Amniotic stem cell (primary cell): ENCODE measurements around the gene ALPL.
A peak's percentile ranks its signal among the peaks of the same experiment; 100 is the strongest.
"Not testable (repeated sequence)": the region's sequence is repeated elsewhere in the genome, so short reads cannot be mapped to it uniquely, and the experiment has no call there.

Experiments
- DNase-seq: peaks from one replicate; lab custom pipeline; 2025; lab: John Stamatoyannopoulos, UW

Gene ALPL

DNA sequence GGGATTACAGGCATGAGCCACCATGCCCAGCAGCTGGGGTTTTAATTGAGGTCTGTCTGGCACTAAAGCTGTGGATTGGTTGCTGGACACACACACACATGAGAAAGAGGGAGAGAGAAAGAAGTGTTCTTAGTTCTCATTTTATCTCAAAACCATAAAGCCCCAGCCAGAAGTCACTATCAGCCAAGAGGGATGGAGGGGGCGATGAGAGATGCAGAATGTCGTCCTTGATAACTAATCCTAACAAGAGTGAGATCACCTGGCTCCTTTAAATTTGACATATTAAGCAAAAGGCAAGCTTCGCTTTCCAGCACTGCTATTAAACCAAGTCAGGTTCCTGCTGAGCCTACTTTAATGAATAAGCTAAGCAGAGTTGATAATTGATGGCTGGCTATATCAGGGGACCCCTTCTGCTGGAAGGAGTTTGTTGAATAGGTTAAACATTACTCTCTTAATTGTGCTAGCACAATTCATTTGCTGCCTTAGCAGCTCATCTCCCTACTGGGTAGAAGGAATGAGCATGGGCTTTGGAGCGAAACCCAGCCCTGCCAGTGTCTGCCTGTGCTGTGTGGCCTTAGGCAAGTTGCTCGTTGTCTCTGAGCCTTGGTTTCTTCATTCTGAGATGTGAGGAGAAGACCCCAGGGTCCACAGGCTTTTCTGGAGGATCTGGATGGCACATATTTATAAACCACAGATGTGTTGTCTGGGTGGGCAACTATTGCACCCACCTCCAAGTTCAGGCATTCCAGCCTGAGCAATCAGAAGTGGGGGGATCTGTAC is 50.8 kb downstream of the ALPL start:
- no peak for DNase-seq

DNA sequence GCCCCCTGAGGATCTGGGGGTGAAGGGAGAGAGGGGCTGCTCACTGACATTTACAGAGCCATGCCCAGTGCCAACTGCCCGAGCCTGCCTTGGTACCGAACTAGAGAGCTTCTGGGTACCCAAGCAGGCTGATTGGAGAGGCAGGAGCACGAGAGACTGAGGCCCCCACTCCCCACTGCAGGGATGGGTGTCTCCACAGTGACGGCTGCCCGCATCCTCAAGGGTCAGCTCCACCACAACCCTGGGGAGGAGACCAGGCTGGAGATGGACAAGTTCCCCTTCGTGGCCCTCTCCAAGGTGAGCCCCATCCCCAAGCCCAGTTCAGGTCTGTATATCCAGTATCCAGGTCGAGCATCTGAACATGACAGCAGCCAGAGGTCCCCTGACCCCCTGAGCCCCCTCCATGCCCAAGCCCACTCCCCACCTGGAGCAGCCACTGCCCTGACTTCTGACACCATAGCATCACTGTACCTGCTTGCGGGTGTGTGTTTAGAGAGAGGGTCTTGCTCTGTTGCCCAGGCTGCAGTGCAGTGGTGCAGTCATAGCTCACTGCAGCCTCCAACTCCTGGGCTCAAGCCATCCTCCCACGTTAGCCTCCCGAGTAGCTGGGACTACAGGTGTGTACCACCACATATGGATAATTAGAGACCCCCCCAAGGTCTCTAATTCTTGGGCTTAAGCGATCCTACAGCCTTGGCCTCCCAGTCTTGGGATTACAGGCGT is 51.9 kb downstream of the ALPL start:
- no peak for DNase-seq

DNA sequence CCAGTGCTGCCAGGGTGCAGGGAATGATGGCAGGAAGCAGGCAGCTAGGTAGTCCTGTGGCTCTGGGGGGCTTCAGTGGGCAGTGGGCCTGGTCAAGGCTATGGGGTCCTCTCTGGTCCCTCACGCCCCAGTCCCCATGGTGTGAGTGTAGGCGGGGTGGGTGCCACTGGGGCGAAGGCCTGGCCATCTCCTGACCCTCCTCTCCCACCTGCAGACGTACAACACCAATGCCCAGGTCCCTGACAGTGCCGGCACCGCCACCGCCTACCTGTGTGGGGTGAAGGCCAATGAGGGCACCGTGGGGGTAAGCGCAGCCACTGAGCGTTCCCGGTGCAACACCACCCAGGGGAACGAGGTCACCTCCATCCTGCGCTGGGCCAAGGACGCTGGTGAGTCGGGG is 53.7 kb downstream of the ALPL start:
- no peak for DNase-seq

DNA sequence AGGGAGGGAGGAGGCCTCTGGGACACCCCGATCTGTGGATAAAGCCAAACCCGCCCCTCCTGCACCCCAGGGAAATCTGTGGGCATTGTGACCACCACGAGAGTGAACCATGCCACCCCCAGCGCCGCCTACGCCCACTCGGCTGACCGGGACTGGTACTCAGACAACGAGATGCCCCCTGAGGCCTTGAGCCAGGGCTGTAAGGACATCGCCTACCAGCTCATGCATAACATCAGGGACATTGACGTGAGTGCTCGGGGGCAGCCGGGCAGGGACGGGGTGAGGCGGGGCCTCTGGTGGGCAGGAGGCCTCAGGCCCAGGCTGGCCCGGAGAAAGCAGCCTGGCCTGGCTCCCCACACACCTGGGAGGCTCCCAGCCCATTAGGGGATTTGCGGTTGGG is 54.7 kb downstream of the ALPL start:
- DNase-seq, result no peak

DNA sequence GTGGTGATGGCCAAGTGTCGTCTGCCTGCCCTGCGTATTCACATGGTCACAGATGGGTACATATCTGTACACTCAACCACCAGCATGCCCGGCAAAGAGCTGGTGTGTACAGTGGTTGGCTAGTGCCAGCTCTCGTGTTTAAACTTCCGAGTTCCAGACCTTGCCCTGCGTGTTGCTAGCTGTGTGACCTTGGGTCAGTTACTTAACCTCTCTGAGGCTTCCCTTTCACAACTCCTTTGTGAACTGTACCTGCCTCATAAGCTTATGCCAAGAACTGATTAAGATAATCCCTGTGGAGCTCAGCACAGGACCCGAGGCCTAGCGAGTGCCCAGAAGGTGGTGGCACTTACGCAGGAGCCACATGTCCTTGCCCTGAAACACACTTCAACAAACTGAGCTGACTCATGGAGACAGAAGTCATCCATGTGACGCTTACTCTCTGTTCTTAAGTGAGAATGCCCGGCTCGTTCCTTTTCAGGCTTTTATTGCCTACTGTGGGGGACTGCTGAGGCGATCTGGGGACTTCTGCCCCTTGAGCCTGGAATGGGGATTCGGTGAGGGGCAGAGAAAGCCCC is 55.4 kb downstream of the ALPL start:
- no peak for DNase-seq

DNA sequence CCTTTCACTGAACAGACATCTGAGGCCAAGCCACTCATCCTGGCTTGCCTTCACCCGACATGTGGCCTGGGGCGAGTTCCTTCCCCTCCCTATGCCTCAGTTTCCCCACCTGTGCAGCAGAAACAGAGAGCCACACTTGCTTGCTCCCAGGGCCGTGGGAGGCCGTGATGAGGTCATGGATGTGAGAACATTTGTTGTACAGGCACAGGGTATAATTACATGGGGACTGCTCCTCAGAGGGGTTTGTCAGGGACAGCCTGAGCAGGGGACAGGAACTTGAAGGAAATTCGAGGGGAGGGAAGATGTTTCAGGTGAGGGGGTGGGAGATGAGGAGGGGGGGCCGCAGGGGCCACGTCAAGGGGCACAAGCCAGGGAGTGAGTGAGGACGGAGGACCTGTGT is 56.1 kb downstream of the ALPL start:
- DNase-seq, result no peak

DNA sequence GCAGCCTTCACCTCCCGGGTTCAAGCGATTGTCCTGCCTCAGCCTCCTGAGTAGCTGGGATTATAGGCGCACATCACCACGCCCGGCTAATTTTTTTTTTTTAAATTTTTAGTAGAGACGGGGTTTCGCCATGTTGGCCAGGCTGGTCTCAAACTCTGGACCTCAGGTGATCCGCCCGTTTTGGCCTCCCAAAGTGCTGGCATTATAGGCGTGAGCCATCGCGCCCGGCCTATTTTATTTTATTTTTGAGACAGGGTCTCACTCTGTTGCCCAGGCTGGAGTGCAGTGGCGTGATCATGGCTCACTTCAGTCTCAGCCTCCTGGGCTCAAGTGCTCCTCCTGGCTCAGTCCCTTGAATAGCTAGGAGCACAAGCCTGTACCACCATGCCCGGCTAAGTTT is 57.1 kb downstream of the ALPL start:
- DNase-seq, result not testable (repeated sequence)

DNA sequence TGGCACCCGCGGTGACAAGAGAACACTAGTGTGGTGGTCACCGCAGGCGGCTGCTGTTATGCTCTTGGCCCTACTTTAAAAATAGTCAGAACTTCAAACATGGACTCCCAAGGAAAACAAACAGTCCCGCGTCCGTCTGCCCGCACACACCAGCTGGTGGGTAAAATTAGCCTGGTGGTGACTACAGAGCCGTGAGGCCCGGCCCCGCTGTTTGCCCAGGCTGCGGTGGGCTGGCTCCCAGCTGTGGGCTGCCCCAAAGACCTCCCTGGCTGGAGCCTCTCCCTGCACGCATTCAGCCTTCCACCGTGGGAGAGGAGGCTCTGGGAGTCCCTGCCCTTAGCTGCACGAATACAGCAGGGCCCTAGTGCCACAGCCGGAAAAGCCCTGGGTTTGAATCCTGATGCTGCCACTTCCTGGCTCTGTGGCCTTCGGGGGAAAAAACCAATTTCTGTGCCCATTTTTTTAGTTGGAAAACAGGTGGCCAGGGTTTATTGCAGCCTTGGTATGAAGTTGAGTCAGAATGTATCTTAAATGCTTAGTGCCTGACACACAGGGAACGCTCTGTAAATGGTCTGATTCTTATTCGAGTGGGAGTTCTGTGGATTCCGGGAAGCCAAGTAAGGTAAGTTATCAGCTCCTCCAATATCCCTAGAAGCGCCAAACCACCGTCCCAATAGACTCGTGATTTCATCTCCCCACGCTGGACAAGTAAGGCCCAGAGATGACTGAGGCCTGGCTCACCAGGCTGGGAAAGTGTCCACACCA is 58.2 kb downstream of the ALPL start:
- DNase-seq, result no peak

DNA sequence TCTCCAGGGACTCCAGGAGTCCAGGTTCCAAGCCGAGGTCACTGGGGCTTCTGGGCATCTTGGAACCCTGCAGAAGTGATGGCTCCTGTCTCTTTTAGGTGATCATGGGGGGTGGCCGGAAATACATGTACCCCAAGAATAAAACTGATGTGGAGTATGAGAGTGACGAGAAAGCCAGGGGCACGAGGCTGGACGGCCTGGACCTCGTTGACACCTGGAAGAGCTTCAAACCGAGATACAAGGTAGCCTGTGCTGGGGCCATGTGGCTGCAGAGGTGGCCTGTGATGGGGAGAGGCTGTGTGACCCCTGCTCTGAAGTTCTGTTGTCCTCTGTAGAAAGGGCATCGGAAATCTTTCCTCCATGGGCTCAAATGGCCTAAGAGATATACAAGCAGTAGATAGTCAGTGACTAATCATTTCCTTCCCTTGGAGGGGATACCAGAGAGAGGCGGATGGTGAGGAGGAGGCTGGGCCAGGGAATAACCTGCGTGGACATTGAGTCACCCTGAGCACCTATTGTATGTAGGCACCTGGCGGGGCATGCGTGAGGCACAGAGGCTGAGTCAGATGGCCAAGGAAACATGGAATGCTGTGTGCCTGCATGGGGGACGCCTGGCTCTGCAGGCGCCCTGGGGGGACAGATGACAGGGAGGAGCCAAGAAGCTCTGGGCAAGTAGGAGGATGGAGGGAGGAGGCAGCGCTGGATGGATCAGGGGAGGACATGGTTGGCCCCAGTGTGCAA is 59.0 kb downstream of the ALPL start:
- no peak for DNase-seq

DNA sequence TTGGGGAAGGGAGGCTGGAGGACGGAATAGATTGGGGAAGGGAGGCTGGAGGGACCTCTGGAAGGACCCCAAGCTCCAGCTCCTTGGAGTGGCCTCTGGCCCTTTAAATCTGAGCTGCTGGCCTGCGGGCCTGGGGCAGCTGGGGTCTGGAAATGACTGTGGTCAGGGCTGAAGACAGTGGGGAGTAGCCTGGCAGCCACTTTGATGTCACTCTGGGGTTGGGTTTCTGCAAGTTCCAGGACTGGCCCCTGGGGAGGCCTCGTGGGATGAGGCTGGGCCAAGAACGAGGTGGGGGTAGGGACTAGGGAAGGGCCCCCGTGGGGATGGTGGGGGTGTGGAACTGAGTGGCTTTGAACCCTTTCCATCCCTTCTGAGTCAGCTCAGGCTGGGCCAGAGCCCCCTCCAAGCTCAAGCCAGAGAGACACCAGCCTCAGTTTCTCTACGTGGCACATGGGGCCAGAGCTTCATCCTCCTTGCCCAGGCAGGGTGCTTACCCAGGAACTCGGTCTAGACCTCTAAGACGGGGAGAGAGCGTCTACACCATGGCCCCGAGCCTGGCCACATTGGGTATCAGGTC is 59.7 kb downstream of the ALPL start:
- DNase-seq, result no peak

DNA sequence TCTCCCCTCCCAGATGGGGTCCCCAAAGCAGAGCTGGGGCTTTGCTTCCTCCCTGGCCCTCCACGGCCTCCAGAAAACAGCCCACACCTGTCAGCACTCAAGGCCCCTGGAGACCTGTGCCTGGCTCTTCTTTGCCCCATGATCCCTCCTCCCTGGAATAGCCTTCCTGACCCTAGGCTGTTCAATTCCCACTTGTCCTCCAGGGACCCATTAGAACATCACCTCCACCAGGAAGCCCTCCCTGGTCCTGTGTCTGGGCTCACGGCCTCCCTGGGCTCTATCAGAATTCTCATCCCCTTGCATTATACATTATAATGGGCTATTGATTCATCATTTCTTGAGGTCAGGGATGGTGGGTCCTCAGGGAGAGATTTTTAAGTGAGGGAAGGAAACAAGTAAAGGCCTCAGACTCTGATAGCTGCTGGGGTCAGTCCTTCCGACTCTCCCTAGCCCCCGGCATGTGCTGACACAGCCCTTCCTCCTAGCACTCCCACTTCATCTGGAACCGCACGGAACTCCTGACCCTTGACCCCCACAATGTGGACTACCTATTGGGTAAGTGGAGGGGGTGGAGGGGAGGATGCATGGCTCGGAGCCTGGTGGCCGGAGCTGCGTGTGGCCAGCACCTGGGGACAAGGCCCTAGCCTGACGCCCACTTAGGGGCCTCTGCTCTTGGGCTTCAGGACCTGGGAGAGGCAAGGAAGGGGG is 60.8 kb downstream of the ALPL start:
- no peak for DNase-seq

DNA sequence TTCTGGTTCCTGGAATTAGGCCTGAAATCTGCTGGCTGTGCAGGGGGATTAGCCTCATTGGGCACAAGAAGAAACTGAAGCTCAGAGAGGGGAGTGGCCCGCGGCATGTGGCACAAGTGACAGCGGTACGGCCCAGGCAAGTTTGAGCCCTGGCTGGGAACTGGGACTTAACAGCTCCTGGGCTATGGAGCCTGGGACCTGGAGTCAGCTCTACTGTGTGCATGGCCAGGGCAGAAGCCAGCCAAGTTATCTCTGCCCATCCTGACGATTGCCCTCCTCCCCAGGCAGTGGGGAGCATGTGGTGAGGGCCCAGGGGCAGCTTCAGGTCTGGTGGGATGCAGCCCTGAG is 61.3 kb downstream of the ALPL start:
- DNase-seq, result no peak

DNA sequence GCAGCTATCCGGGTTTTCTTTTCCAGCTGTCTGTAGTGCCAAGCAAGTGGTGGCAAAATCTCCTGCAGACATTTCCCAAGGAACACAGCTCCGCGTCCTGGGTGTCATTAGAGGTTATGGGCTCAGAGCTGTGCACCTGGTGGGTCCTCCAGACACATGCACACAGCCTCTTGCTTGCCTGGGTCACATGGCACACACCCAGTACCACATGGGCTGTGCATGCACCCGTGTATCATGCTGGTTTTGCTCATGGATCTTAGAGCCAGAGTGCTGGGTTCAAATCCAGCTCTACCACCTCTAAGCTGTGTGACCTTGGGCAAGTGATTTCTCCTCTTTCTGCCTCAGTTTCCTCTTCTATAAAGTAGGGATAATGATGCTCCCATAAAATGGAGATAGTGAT is 61.7 kb downstream of the ALPL start:
- DNase-seq, result no peak

DNA sequence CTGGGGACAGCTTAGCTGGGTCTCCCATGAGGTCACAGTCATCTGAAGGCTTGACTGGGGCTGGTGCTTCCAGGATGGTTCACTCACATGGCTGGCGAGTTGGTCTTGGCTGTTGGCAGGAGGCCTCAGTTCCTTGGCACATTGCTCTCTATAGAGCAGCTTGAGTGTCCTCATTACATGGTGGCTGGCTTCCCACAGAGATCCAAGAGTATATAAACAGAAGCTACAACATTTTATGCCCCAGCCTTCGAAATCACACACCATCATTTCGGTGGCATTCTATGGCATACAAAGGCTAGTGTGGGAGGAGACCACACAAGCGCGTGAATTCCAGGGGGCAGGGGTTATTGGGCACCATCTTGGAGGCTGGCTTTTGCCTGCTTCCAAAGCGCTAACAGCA is 63.0 kb downstream of the ALPL start:
- DNase-seq, result no peak

DNA sequence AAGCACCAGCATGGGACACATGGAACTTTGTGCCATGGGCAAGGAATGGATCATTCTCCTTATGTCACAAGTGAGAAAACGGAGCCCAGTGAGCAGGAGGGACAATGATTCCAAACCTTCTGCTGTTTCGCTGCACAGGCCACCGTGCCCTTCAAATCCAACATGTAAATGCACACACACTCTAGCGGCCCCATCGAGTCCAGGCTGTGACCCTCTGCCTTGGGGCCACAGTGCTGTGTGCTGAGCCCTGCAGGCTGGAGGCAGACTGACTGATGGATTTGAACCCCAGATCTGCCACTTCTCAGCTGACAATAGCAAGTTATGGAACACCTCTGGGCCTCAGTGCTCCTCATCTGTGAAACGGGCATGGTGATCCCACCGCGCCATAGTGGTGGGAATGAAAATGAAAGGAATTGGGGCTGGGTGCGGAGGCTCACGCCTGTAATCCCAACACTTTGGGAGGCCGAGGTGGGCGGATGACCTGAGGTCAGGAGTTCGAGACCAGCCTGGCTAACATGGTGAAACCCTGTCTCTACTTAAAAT is 63.6 kb downstream of the ALPL start:
- DNase-seq, result no peak

DNA sequence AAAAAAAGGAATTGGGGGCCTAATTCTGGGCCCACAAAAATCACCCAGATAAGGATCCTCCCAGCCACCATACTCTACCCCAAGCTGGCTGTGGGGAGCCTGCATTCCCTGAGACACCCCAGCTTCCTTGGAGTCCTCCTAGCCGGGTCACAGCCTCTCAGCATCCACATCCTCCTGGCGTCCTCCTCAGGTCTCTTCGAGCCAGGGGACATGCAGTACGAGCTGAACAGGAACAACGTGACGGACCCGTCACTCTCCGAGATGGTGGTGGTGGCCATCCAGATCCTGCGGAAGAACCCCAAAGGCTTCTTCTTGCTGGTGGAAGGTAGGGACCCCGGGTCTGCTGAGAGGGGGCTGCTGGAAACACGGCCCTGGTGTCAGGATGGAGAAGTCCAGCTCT is 64.3 kb downstream of the ALPL start:
- no peak for DNase-seq

DNA sequence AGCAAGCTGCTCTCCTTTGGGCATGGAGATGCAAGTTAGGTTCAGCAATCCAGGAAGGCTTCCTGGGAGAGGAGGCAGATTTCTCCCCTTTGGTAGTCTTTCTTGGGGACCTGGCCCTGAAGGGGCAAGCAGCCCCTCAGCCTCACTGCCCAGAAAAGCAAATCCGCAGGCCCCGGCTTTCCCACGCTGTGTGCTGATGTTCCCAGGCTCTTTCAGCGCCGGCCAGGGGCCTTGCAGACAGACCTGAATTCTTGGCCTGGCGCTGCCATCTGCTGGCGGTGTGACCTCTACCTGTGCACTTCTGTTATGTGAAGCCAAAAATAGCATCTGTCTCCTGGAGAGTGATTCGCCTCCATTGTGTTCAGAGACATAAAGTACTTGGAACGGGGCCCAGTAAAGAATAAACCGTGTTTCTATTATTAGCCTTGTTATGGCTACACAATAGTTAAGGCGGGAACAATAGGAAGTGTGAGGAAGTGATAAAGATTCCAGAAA is 64.8 kb downstream of the ALPL start:
- DNase-seq, result peak; percentile 23

DNA sequence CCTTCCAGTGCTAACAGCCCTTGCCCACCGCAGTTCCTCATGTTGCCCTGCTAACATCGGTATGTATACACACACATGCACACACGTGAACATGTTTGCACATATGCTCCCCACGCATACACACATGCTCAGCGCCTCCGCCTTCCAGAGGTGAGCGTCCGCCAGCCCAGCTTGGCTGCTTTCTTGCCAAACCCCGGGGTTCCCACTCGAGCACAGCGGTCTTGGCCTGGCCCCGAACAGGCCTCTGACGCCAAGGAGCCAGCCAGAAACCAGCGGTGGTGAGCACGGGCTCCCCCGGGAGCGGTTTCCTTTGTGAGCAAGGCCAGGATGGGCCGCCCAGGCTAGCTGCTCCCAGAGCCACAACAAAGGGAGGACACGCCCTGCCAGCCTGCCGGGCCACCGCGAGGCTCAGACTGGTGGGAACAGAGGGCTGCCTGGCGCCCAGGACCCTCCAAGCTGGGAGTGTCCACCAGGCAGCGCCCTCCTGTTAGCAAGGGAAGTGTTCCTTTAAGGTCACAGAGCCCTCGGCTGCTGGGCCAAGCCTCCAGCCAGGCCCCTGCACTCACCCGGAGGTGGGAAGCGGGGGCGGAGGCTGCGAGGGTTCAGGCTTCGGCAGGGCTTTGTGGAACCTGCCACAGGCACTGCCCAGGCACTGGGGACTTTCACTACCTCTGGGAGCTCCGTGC is 65.4 kb downstream of the ALPL start:
- no peak for DNase-seq

DNA sequence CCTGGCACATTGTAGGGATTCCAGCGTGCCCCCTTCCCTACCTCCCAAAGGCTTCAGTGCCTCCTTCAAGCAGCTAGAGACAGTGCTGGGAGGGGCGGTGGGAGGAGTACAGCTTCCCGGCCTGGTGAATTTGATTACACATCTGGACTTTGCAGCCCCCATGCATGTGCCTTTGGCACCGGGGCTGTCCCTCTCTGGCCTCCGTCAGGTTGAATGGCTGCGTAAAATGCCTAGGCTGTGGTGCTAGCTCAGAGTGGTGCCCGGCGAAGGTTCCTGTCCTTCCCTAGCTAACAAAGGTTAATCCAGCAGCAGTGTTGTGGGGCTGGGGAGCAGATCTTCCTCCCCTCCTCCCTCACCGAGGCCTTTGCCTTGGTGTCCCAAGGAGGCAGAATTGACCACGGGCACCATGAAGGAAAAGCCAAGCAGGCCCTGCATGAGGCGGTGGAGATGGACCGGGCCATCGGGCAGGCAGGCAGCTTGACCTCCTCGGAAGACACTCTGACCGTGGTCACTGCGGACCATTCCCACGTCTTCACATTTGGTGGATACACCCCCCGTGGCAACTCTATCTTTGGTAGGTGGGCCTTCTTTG is 66.2 kb downstream of the ALPL start:
- DNase-seq, result no peak
